IMR-90 (cell line): ENCODE results near the gene FBXW10B.
"Not testable (repeated sequence)": the region's sequence is repeated elsewhere in the genome, so short reads cannot be mapped to it uniquely, and the experiment has no call there.

ENCODE experiments used
- CEBPB ChIP-seq: IDR thresholded peaks from 2 replicates; pipeline ENCODE4 v1.6.1; 2012; ENCODE audit warnings: low read depth, low read length, improper control_type of control experiment
- CHD1 ChIP-seq: IDR thresholded peaks from 2 replicates; pipeline ENCODE4 v1.6.1; 2012; ENCODE audit warnings: low read depth, low read length, improper control_type of control experiment
- CTCF ChIP-seq: conservative IDR thresholded peaks from 2 replicates; pipeline ENCODE4 v1.5.1; 2012; ENCODE audit warnings: mild to moderate bottlenecking, low read depth, low read length, improper control_type of control experiment
- FOS ChIP-seq: fragments of 150-350 bp; IDR thresholded peaks from 2 replicates; pipeline ENCODE4 v1.6.1; 2016; ENCODE audit warnings: low read depth, low read length
- MAZ ChIP-seq: IDR thresholded peaks from 2 replicates; pipeline ENCODE4 v1.6.1; 2012; ENCODE audit warnings: low read depth, mild to moderate bottlenecking, low read length, improper control_type of control experiment, moderate library complexity, borderline replicate concordance
- MXI1 ChIP-seq: IDR thresholded peaks from 2 replicates; pipeline ENCODE4 v1.6.1; 2012; ENCODE audit warnings: low read depth, mild to moderate bottlenecking, low read length, moderate library complexity, borderline replicate concordance
- NFE2L2 ChIP-seq: fragments of 150-350 bp; IDR thresholded peaks from 2 replicates; pipeline ENCODE4 v1.6.1; 2016; ENCODE audit warnings: low read depth, mild to moderate bottlenecking, low read length
- POLR2A ChIP-seq: IDR thresholded peaks from 2 replicates; pipeline ENCODE4 v1.6.1; 2012; ENCODE audit warnings: mild to moderate bottlenecking, low read depth, low read length
- RAD21 ChIP-seq: IDR thresholded peaks from 2 replicates; pipeline ENCODE4 v1.6.1; 2012; ENCODE audit warnings: low read length, improper control_type of control experiment
- RCOR1 ChIP-seq: IDR thresholded peaks from 2 replicates; pipeline ENCODE4 v1.6.1; 2012; ENCODE audit warnings: mild to moderate bottlenecking, low read length, improper control_type of control experiment; ENCODE audit not compliant: insufficient replicate concordance
- RFX5 ChIP-seq: IDR thresholded peaks from 2 replicates; pipeline ENCODE4 v1.8.0; 2012; ENCODE audit warnings: low read depth, mild to moderate bottlenecking, low read length, moderate library complexity
- SMC3 ChIP-seq: fragments of 150-350 bp; IDR thresholded peaks from 2 replicates; pipeline ENCODE4 v1.6.1; 2016; ENCODE audit warnings: low read depth, mild to moderate bottlenecking, antibody characterized with exemption, low read length, moderate library complexity
- USF2 ChIP-seq: fragments of 150-350 bp; IDR thresholded peaks from 2 replicates; pipeline ENCODE4 v1.6.1; 2017; ENCODE audit warnings: mild to moderate bottlenecking, antibody characterized with exemption, low read length, low read depth

GRCh38 chr17:15581462-15581861 lies 38.0 kb downstream of the FBXW10B start:
- TF ChIP-seq CTCF, SMC3, POLR2A, RFX5, FOS, USF2, RAD21, MXI1, CEBPB, RCOR1, MAZ, CHD1, NFE2L2: not testable (repeated sequence)
